Activated CD4-positive, CD25-positive, alpha-beta regulatory T cell treated with anti-CD3 and anti-CD28 coated beads, Interleukin-2, amount 50 U/mL, for 16 hours (primary cell): ENCODE data around the gene SIGLEC8.

Experiments used
- DNase-seq: peaks from one replicate; pipeline ENCODE4 v3.0.0-alpha.2; 2020; ENCODE audit warnings: low read depth, low spot score

SIGLEC8 gene

DNA sequence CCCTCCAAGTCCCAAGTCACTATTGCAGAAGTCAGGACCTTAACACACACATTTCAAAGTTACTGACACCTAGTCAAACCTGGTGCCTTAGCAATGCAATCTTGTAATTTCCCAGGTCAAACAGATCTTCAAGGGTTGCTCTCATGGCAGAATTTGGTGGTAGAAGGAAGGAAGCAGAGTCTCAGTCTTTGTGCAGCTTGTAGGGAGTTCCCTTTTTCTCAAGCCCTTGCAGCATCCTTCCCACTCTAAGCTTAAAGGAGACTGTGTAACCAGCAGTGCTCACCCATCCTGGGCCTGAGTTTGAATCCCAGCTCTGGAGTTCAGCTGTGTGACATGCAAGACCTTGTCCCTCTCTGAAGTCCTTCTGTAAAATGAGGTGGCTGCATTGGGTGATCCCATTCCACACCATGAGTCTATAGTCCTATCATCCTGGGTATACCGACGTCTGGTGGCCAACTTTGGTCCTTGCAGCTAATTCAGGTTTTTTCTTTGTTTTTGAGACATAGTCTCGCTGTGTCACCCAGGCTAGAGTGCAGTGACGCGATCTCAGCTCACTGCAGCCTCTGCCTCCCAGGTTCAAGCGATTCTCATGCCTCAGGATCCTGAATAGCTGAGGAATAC lies 50.6 kb downstream of the SIGLEC8 start:
- no peak for DNase-seq

DNA sequence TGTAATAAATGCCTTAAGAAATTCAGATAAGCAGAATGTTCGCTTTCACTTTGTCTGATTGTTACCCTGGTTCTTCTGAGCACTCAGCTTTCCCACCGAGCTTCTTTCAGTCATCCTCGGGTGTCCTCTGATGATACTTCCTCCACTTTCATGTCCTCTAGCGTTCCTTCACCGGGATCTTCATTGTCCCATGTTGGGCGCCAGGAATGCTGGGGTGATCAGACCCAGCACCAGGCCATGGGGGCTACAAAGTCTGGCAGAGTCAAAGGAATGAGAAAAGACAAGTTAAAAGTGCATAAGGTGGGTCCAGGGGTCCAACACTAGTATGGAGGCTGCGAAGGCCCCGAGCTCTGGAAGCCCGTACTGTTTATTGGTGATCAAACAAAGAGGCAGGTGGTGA lies 56.1 kb downstream of the SIGLEC8 start:
- no peak for DNase-seq
